Inflammatory macrophage treated with lipopolysaccharide for 4 hours (primary cell): ENCODE data around the gene PRKCH.
"Not testable (repeated sequence)": the region's sequence is repeated elsewhere in the genome, so short reads cannot be mapped to it uniquely, and the experiment has no call there.

Source experiments
- DNase-seq: peaks from one replicate; pipeline ENCODE4 v3.0.0-alpha.2; 2020

The PRKCH gene

GRCh38 chr14:61308701-61309100 is 12.7 kb upstream of the PRKCH start:
- not testable (repeated sequence) for DNase-seq

GRCh38 chr14:61315313-61315712 is 6.1 kb upstream of the PRKCH start:
- DNase-seq = no peak

- DNase-seq = no peak
These were observed 2.3 kb upstream of the PRKCH start for GRCh38 chr14:61319086-61319485.

GRCh38 chr14:61319706-61320105 is 1.7 kb upstream of the PRKCH start:
- DNase-seq = no peak

GRCh38 chr14:61320170-61320569 is 1.2 kb upstream of the PRKCH start:
- not testable (repeated sequence) for DNase-seq

GRCh38 chr14:61320806-61321384 is 484 bp upstream of the PRKCH start:
- DNase-seq = no peak

- DNase-seq = no peak
These were observed 826 bp downstream of the PRKCH start for GRCh38 chr14:61322011-61322798.

- no peak for DNase-seq
These were observed 1.5 kb downstream of the PRKCH start for GRCh38 chr14:61322799-61323290.

GRCh38 chr14:61323970-61324369 is 2.6 kb downstream of the PRKCH start:
- DNase-seq = no peak

GRCh38 chr14:61325166-61325565 is 3.8 kb downstream of the PRKCH start:
- no peak for DNase-seq

GRCh38 chr14:61326146-61326545 is 4.8 kb downstream of the PRKCH start:
- DNase-seq = no peak

- no peak for DNase-seq
These were observed 5.5 kb downstream of the PRKCH start for GRCh38 chr14:61326847-61327246.

GRCh38 chr14:61328626-61329262 is 7.4 kb downstream of the PRKCH start:
- DNase-seq = peak; percentile 52

GRCh38 chr14:61329478-61330051 is 8.2 kb downstream of the PRKCH start:
- peak; percentile 70 for DNase-seq

- peak; percentile 19 for DNase-seq
These were observed 9.1 kb downstream of the PRKCH start for GRCh38 chr14:61330511-61330910.

- DNase-seq = no peak
These were observed 10.7 kb downstream of the PRKCH start for GRCh38 chr14:61331992-61332657.

- DNase-seq = no peak
These were observed 11.3 kb downstream of the PRKCH start for GRCh38 chr14:61332658-61333029.

GRCh38 chr14:61333087-61333486 is 11.7 kb downstream of the PRKCH start:
- no peak for DNase-seq

GRCh38 chr14:61334197-61334701 is 12.9 kb downstream of the PRKCH start:
- DNase-seq = no peak

GRCh38 chr14:61335049-61335448 is 13.7 kb downstream of the PRKCH start:
- no peak for DNase-seq

GRCh38 chr14:61335671-61336275 is 14.4 kb downstream of the PRKCH start:
- no peak for DNase-seq

- no peak for DNase-seq
These were observed 16.5 kb downstream of the PRKCH start for GRCh38 chr14:61337893-61338292.
